Measurements from ENCODE around the gene PACS2.
"Not testable (repeated sequence)": the region's sequence is repeated elsewhere in the genome, so short reads cannot be mapped to it uniquely, and the experiment has no call there.

PACS2 gene

DNA sequence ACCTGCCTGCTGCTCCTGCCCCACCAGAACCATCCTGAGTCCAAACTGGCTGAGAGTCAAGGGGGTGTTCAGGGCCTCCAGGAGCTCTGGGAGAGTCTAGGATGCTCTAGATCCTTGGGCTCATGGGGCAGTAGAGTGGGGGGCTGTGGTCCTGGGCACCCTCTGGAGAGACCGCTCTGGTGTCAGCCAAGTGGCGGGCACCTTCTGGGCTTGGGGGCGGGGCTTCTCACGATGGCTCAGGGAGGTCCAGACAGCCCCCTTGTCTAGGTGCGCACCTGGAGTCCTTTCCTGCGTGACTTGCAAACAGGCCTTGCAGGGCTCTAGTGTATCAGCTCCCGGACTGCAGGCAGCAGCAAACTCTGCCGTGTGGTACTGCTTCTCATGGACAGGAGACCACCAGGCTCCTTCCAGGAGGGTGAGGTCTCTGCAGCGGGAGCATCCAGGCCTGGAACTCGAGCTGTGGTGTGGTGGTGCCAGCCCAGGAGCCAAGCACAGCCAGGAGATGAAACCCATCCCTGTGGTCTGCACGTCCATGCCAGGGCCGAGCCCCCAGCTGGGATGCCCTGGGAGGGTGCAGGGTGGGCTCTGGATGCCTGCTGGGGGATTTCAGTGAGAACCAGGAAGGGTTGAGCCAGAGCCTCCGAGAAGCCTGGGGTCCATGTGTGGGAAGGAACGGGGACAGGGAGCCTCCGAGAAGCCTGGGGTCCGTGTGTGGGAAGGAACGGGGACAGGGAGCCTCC is 15.0 kb downstream of the PACS2 start:
- no peak for DNase-seq (ENCODE audit: low read depth in 2 of 2, low spot score in 1 of 2)

DNA sequence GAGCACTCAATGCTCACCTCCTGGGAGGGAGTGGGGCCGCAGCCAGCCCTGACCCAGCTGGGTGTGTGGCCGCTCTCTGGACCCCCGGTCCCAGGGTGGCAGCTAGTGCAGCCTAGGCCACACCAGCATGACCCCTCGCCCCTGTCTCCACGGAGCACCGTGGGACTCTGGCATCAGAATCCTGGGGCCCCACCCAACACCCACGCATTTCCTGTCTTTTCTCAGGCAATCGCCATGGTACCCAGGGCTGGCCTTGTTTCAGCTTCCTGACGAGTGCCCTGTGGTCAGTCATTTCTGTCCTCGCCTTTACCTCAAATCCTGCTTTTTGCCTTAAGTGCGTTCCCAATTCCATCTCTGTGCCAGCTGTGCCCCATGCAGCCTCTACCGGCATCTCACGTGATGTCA is 15.9 kb downstream of the PACS2 start:
- DNase-seq (ENCODE audit: low read depth in 2 of 2, low spot score in 1 of 2): no peak

- no peak for DNase-seq (ENCODE audit: low read depth in 2 of 2, low spot score in 1 of 2)
These were observed 17.2 kb downstream of the PACS2 start for GRCh38 chr14:105331575-105332349.

DNA sequence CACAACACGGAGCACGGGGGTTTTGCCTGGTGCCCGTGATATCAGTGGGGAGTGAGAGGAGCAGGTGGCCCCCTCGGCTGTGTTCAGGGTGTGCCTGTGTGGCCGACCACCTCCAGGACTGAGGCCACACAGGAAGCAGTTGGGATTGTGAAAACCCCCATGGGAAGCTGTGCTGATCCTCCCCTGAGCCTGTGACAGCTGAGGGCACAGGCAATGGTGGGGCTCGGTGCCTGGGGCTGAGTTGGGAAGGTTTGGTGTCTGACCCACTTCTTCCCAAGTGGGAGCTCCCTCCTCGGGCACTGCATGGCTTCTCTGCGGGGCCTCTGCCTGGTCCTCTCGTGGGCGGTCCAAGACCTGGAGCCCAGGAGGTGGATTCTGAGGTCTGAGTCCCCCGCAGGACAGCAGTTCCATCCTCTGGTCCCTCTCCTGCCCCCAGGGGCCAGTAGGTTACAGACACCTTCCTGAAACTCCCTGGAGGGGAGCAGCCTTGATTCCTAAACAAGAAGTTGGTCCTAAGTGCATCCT is 17.9 kb downstream of the PACS2 start:
- DNase-seq (ENCODE audit: low read depth in 2 of 2, low spot score in 1 of 2): no peak

DNA sequence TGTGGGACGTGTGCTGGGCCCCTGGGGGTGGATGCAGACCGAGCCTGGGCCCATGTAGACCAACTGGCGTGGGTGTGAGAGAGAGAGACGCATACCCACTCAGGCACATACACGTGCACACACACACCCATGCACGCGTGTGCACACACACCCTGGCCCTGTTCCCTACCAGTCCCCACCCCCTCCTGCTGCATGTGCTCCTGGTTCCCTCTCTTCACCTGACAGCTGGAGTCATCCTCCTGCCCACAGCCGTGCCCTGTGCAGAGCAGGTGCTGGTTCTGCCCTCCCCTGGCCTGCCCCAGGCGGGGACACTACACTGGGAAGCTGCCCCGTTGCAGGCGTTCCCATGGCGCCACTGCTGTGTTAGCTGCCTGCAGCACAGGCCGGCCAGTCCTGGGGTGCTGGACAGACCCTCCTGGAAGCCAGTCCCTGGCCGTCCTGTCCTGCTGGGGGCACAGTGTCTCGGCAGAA is 18.5 kb downstream of the PACS2 start:
- DNase-seq (ENCODE audit: low read depth in 2 of 2, low spot score in 1 of 2): no peak

DNA sequence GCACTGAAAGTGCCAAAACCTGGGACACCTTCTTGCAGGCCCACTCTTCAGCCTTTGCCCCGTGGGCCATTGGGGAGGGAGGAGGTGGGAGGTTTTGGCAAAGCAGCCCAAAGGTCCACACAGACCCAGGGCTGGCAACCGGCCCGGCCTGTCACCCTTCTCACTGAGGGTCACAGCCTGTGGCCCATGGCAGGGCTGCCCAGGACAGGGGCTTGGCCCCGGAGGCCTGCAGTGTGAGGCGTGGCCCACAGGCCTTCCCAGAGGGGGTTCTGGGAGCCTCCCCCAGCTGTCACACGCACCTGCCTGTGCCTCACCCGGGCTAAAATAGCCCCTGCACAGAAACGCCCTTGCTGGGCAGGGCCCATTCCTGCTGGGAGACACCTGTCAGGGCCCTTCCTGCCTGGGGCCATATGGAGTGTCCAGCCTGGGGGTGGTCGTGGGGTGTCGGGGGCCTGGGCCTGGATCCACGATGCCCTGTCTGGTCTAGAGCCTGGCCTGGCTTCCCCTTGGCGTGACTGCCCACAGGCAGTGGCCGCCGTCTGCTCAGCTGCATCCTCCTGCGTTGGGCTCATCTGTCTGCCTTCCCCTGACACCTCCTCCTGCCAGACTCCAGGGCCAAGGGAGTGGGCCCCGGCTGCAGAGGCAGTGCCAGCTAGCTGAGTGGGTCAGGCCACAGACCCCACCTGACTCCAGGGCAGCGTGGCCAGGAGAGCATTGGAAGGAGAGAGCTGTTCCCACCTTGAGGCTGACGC is 19.2 kb downstream of the PACS2 start:
- no peak for DNase-seq (ENCODE audit: low read depth in 2 of 2, low spot score in 1 of 2)

DNA sequence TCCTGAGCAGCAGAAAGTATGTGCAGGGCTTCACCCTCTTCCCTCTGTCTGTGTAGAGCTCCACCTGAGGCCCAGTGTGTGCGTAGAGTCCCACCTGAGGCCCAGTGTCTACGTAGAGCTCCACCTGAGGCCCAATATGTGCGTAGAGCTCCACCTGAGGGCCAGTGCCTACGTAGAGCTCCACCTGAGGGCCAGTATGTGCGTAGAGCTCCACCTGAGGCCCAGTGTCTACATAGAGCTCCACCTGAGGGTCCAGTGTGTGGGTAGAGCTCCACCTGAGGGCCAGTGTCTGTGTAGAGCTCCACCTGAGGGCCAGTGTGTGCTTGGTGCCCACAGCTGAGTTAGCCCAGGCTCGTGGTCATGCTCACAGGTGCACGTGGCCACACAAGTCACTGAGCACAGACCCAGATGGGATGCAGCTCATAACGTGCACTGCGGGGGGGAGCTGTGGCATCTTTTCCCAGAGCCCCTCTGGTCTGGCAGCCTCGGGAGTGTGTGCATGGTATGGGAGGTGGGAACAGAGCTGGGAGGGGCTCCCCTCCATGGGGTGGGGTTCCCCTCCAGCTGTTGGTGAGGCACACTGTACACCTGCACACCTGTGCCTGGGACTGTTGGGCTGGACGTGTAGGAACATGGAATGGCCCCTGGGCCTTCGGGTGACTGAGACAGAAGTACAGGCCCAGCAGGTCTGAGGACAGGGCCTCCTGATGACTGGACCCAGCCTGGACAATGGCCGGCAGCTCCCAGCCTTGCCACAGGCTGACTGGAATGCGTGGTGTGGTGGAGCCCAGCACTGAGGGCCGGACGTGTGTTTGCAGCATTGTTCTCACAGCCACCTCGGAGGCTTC is 20.1 kb downstream of the PACS2 start:
- DNase-seq (ENCODE audit: low read depth in 2 of 2, low spot score in 1 of 2): no peak

GRCh38 chr14:105335231-105335542 is 20.6 kb downstream of the PACS2 start:
- not testable (repeated sequence) for DNase-seq (ENCODE audit: low read depth in 2 of 2, low spot score in 1 of 2)

GRCh38 chr14:105335735-105336476 is 21.4 kb downstream of the PACS2 start:
- no peak for DNase-seq (ENCODE audit: low read depth in 2 of 2, low spot score in 1 of 2)

GRCh38 chr14:105336477-105337287 is 22.1 kb downstream of the PACS2 start:
- DNase-seq (ENCODE audit: low read depth in 2 of 2, low spot score in 1 of 2): no peak

GRCh38 chr14:105337433-105337832 is 22.9 kb downstream of the PACS2 start:
- DNase-seq (ENCODE audit: low read depth in 2 of 2, low spot score in 1 of 2): no peak

DNA sequence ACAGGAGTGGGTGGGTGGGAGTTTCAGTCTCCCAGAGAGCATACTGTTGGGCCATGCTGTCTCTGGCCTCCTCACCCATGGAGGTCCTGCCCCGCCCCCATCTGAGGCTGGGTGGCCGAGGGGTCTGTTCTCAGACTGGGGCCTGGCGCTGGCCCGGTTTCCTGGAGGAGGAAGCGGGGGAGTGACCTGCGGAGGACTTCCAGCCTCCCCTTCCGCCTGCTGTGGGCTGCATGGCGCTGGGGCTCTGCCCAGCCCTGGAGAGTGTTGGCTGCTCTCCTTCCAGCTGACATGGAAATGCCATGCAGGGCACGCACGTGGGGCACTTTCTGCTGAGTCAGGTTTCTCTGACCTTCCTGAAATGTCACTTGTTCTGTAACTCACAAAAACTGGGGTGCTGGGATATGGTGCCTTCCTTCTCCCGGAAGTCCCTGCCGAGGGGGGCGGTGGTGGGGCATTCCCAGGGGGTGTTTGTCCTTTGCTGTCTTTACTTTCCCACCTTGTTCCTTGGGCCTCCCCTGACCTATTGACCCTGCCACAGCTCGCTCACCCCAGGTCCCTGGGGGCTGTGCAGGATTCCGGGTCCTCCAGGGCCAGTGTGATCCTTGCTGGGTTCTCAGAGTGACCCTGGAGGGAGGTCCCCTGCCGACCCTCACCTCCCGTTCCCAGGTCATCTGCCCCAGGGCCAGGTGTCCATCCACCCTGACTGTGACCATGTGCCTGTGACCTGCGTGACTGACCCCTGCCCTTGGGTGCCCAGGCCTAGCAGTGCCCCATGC is 23.6 kb downstream of the PACS2 start:
- no peak for DNase-seq (ENCODE audit: low read depth in 2 of 2, low spot score in 1 of 2)

DNA sequence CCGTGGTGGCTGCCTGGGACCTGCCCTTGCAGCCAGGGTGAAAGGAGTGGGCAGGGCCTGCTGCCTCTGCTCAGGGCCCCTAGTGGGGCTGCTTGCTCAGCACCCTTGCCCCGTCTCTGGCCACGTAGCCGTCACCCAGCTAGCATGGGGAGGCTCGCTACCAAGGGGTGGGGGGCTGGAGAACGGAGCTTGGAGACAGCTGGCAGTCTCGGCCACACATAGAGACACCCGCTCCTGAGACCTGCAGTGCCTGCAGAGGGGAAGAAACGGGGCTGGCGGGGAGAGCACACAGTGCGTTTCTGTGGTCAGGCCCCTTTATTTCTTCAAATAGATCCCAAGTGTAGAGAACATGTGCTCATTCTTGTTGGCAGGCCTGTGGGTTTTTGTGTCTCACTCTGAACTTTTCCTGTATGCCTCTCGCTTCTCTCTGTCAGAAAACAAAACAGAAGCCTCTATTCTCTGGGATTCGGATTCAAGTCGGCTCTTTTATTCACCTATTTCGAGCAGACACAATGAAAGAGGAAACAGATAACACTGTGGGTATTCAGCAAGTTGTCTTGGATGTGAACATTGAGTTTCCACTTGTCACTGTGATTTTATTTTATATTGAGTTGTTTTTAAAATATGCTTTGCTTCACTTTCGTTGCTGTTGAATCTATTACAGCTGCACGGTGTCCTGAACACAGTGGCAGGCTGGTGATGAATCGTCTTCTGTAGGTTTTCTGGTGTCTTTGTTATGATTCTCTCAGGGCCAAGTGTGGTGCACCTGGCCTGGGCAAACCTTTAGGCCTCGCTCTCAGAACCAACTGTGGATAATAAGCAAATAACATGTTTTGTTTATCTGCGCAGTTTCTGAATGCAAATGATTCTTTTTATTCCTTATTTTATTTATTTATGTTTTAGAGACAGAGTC is 26.5 kb downstream of the PACS2 start:
- DNase-seq (ENCODE audit: low read depth in 2 of 2, low spot score in 1 of 2): no peak

DNA sequence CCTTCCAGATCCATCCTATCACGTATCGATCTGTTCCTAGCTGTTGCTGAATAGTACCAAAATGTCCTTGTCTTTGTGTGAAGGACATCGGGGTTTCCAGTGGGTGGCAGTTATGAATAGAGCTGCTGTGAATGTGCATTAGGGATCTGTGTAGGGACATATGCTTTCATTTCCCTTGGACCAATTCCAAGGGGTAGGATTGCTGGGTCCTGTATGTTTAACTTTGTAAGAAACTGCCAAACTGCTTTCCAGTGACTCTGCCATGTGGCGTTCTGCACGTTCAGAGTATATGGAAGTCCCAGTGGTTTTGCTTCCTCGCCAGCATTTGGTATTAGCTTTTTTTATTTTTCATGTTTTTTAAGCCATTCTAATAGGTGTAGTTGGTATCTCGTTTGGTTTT is 28.6 kb downstream of the PACS2 start:
- DNase-seq (ENCODE audit: low read depth in 2 of 2, low spot score in 1 of 2): no peak

GRCh38 chr14:105346200-105346533 is 31.6 kb downstream of the PACS2 start:
- DNase-seq (ENCODE audit: low read depth in 2 of 2, low spot score in 1 of 2): no peak

DNA sequence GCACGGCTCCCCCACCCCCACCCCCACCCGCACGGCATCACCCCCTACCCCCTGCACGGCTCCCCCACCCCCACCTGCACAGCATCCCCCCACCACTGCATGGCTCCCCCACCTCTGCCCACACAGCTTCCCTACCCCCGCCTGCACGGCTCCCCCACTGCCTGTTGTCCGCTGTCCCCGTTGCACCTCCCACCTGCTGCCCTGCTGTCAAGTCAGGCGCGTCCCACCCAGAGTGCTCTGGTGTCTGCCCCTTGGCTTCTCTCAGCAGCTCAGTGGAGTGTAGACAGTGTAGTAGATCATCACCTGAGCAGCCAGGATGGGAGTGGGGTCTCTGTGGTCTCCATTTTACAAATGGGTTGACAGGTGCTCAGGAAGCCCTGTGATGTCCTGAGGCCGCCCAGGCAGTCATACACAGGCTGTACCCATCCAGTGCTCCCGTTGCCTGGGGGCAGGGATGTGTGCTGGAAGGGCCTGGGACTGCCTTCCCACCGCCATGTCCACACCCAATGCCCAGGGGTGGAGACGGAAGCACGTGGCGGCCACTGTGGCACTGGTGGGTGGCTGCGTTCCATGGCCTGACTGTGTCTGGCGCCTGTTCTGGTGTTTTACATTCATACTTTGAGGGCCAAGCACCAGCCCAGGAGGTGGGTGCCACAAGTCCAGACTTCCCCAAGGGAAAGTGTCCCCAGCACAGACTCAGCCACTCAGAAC is 32.5 kb downstream of the PACS2 start:
- no peak for DNase-seq (ENCODE audit: low read depth in 2 of 2, low spot score in 1 of 2)

GRCh38 chr14:105347587-105347968 is 33.0 kb downstream of the PACS2 start:
- DNase-seq (ENCODE audit: low read depth in 2 of 2, low spot score in 1 of 2): no peak
